Glutamatergic neuron (in vitro differentiated cells): ENCODE results near the gene PRRC2B. TPM values are rescaled to one million over a fixed set of nuclear protein-coding genes. Genes with fewer than 3 reads are reported as not detected.

Source experiments
- DNase-seq: peaks from one replicate; pipeline ENCODE4 v3.0.0; 2022
- H3K27ac Mint-ChIP-seq: one replicate; pipeline ENCODE4 v1.8.0; 2020; ENCODE audit warnings: mild to moderate bottlenecking, mixed read lengths, inconsistent platforms; ENCODE audit not compliant: unreplicated experiment
- H3K27me3 Mint-ChIP-seq: one replicate; pipeline ENCODE4 v1.8.0; 2020; ENCODE audit warnings: mild to moderate bottlenecking, moderate library complexity, mixed read lengths, inconsistent platforms; ENCODE audit not compliant: unreplicated experiment
- H3K36me3 Mint-ChIP-seq: one replicate; pipeline ENCODE4 v1.8.0; 2020; ENCODE audit warnings: mild to moderate bottlenecking, mixed read lengths, inconsistent platforms; ENCODE audit not compliant: unreplicated experiment
- H3K4me1 Mint-ChIP-seq: one replicate; pipeline ENCODE4 v1.8.0; 2020; ENCODE audit warnings: mild to moderate bottlenecking, low read depth, mixed read lengths, inconsistent platforms; ENCODE audit not compliant: unreplicated experiment
- H3K4me3 Mint-ChIP-seq: one replicate; pipeline ENCODE4 v1.8.0; 2020; ENCODE audit warnings: mild to moderate bottlenecking, mixed read lengths, inconsistent platforms; ENCODE audit not compliant: unreplicated experiment
- H3K9me3 Mint-ChIP-seq: one replicate; pipeline ENCODE4 v1.8.0; 2020; ENCODE audit warnings: mild to moderate bottlenecking, moderate library complexity, mixed read lengths, inconsistent platforms; ENCODE audit not compliant: unreplicated experiment
- total RNA-seq: library from RNA; stranded (reverse); fragmentation: NEBNext Ultra II Directional; extraction: Animal tissue kit (Norgen Biotek cat#: 25700); gene quantifications from one replicate; pipeline ENCODE4 v1.2.1, GENCODE V29; 2021; ENCODE audit not compliant: unreplicated experiment
- TF ChIP-seq, protein P1 (sequence below): fragments of 200-600 bp; sonication (generic); IDR thresholded peaks from one replicate; pipeline ENCODE4 v1.5.0; 2021; ENCODE audit not compliant: partially characterized antibody, unreplicated experiment

The PRRC2B gene
- total RNA-seq, 1 donor from 2014 or later = 489 TPM

DNA sequence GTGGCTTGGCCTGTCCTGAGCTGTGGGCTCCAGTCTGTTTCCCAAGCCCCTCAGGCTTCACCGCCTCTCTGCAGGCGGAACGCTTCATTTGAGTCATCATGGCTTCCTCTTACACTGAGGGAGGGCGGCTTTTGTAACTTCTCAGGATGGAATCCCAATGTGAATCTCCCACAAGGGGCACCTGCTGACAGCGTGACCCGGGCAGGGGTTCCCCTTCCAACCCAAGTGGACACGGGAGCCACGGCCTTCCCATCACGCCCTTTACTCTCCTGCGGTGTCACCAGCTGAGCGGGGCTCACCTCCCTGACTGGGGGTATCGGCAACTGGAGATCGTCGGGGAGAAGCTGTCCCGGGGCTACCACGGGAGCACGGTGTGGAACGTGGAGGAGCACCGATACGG is 124.7 kb downstream of the PRRC2B start:
- H3K36me3 Mint-ChIP-seq = no peaks in the 10 kb centered on the region

DNA sequence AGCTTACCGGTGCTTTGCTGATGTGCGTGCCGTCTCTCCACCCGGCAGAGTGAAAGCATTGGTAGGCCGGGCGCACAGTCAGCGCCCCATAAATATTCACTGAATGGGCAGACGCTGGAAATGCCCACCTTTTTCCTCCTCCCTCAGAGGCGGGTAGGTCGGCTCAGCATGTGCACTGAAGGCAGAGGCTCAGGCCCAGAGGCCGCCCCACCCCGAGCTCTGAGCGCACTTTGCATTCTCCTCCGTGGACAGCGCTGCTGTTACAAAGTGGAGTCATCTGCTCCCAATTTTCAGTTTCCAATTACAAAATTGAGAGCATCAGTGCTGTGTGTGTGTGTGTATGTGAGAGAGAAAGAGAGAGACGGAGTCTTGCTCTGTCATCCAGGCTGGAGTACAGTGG is 126.6 kb downstream of the PRRC2B start:
- TF ChIP-seq, protein P1, sequence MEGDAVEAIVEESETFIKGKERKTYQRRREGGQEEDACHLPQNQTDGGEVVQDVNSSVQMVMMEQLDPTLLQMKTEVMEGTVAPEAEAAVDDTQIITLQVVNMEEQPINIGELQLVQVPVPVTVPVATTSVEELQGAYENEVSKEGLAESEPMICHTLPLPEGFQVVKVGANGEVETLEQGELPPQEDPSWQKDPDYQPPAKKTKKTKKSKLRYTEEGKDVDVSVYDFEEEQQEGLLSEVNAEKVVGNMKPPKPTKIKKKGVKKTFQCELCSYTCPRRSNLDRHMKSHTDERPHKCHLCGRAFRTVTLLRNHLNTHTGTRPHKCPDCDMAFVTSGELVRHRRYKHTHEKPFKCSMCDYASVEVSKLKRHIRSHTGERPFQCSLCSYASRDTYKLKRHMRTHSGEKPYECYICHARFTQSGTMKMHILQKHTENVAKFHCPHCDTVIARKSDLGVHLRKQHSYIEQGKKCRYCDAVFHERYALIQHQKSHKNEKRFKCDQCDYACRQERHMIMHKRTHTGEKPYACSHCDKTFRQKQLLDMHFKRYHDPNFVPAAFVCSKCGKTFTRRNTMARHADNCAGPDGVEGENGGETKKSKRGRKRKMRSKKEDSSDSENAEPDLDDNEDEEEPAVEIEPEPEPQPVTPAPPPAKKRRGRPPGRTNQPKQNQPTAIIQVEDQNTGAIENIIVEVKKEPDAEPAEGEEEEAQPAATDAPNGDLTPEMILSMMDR = no peak
- Mint-ChIP-seq H3K4me1 (no peaks in the 10 kb centered on the region), H3K36me3 (no peaks in the 10 kb centered on the region), H3K4me3 (no peak overlapping the region), H3K9me3 (peaks cover 2% of the 10 kb centered on the region), H3K27me3 (no peaks in the 10 kb centered on the region), H3K27ac (no peak overlapping the region)
- DNase-seq = no peak

More for the DNA sequence above, 124.7 kb downstream of the PRRC2B start:
- TF ChIP-seq, protein P1 = no peak
- DNase-seq = no peak
- H3K4me3 Mint-ChIP-seq = no peak overlapping the region
- H3K27ac Mint-ChIP-seq = no peak overlapping the region
- H3K27me3 Mint-ChIP-seq = peaks cover 3% of the 10 kb centered on the region
- H3K4me1 Mint-ChIP-seq = no peaks in the 10 kb centered on the region
- peaks cover 2% of the 10 kb centered on the region for H3K9me3 Mint-ChIP-seq

DNA sequence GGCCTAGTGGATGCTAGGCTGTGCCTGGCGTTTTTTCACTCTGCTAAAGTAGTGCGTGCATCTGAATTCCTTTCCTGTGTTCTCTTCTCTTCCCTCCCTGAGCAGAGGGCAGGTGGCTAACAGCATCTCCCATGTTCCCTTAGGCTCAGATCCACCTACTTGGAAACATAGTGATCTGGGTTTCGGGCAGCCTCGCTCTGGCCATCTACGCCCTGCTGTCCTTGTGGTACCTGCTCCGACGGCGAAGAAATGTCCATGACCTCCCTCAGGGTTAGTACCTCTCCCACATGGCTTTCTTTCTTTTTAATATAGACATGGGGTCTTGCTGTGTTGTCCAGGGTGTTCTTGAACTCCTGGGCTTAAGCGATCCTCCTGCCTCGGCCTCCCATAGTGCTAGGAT is 127.3 kb downstream of the PRRC2B start:
- Mint-ChIP-seq H3K9me3 (peaks cover 2% of the 10 kb centered on the region), H3K4me3 (no peak overlapping the region), H3K27me3 (peaks cover 1% of the 10 kb centered on the region), H3K27ac (no peak overlapping the region), H3K4me1 (no peaks in the 10 kb centered on the region), H3K36me3 (no peaks in the 10 kb centered on the region)
- DNase-seq = no peak
- TF ChIP-seq, protein P1 = no peak

DNA sequence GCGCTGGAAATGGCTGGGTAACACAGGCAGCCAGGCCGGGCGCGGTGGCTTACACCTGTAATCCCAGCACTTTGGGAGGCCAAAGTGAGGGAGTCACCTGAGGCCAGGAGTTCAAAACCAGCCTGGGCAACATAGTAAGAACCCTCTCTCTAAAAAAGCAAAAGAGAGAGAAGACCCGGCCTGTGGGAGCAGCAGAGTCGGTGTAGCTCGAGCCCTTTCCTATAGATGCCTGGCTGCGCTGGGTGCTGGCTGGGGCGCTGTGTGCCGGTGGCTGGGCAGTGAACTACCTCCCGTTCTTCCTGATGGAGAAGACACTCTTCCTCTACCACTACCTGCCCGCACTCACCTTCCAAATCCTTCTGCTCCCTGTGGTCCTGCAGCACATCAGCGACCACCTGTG is 127.9 kb downstream of the PRRC2B start:
- DNase-seq = no peak
- TF ChIP-seq, protein P1 = no peak
- Mint-ChIP-seq H3K27ac (no peak overlapping the region), H3K27me3 (peaks cover 1% of the 10 kb centered on the region), H3K36me3 (no peaks in the 10 kb centered on the region), H3K4me3 (no peak overlapping the region), H3K4me1 (no peaks in the 10 kb centered on the region), H3K9me3 (peaks cover 2% of the 10 kb centered on the region)

DNA sequence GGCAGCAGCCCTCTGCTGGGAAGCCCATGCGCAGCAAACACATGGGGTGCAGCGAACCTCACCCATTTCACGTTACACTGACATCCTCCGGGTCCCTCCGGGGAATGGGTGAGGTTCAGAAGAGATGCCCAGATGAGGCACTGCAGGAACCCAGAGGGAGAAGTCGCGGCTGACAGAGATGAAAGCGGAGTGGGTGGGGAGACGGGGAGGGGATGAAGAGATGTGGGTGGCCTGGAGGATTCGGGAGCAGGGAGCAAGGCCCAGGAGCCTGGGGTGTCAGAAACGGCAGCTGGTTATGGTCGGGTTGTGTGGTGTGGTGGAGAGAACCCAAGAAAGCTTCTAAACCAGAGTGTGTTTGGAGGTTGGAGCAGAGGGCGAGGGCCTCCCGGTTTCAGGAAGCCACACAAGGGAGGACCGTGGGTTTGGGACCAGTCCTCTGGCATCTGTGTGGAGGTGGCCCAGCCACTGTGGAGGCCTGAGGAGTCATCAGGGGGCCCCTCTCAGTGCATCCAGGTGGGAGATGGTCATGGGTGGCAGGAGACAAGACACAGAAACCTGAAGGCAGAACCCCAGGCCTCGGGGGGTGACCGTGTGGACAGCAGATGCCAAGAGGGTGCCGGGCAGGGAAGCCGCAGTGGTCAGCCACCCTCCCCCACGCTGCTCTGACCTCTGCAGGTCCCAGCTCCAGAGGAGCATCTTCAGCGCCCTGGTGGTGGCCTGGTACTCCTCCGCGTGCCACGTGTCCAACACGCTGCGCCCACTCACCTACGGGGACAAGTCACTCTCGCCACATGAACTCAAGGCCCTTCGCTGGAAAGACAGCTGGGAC is 128.6 kb downstream of the PRRC2B start:
- H3K4me1 Mint-ChIP-seq = no peaks in the 10 kb centered on the region
- peaks cover 1% of the 10 kb centered on the region for H3K27me3 Mint-ChIP-seq
- no peak for DNase-seq
- no peak overlapping the region for H3K27ac Mint-ChIP-seq
- no peak overlapping the region for H3K4me3 Mint-ChIP-seq
- peaks cover 2% of the 10 kb centered on the region for H3K9me3 Mint-ChIP-seq
- TF ChIP-seq, protein P1 = no peak
- H3K36me3 Mint-ChIP-seq = no peaks in the 10 kb centered on the region
